HepG2 (cell line): ENCODE data around the gene SLC11A1. TPM values are rescaled to one million over a fixed set of nuclear protein-coding genes. Genes with fewer than 3 reads are reported as not detected.

Source experiments
- CBFB ChIP-seq: sonication (generic); formaldehyde crosslinking; IDR thresholded peaks from 2 replicates; pipeline ENCODE4 v1.4.0; 2020; ENCODE audit warnings: missing genetic modification reagents
- CCDC6 ChIP-seq: sonication (generic); formaldehyde crosslinking; IDR thresholded peaks from 2 replicates; pipeline ENCODE4 v1.8.1; 2022; ENCODE audit warnings: mild to moderate bottlenecking, missing genetic modification reagents, moderate library complexity
- ELF4 ChIP-seq: sonication (generic); formaldehyde crosslinking; IDR thresholded peaks from 2 replicates; pipeline ENCODE4 v1.5.0; 2020; ENCODE audit warnings: missing genetic modification reagents, mild to moderate bottlenecking, moderate library complexity, borderline replicate concordance
- GZF1 ChIP-seq: sonication (generic); formaldehyde crosslinking; IDR thresholded peaks from 2 replicates; pipeline ENCODE4 v1.5.1; 2020; ENCODE audit warnings: mild to moderate bottlenecking, missing genetic modification reagents
- HMG20A ChIP-seq: IDR thresholded peaks from 2 replicates; pipeline ENCODE4 v1.6.1; 2016; ENCODE audit warnings: borderline replicate concordance
- ISX ChIP-seq: sonication (generic); formaldehyde crosslinking; conservative IDR thresholded peaks from 2 replicates; pipeline ENCODE4 v1.5.0; 2020; ENCODE audit warnings: missing genetic modification reagents
- JDP2 ChIP-seq: sonication (generic); formaldehyde crosslinking; IDR thresholded peaks from 2 replicates; pipeline ENCODE4 v1.8.1; 2022; ENCODE audit warnings: missing genetic modification reagents, borderline replicate concordance
- KDM4B ChIP-seq: sonication (generic); formaldehyde crosslinking; IDR thresholded peaks from 2 replicates; pipeline ENCODE4 v1.4.0; 2020; ENCODE audit warnings: missing genetic modification reagents
- KMT2B ChIP-seq: IDR thresholded peaks from 2 replicates; pipeline ENCODE4 v1.6.1; 2016; ENCODE audit warnings: missing genetic modification reagents, missing compliant biosample characterization
- POLR2G ChIP-seq: fragments of 200-400 bp; formaldehyde crosslinking; IDR thresholded peaks from 2 replicates; pipeline ENCODE4 v1.6.1; 2018; ENCODE audit warnings: mild to moderate bottlenecking, low read depth, low read length, moderate library complexity
- SIX4 ChIP-seq: sonication (generic); formaldehyde crosslinking; IDR thresholded peaks from 2 replicates; pipeline ENCODE4 v1.4.0; 2020; ENCODE audit warnings: missing genetic modification reagents
- ZNF367 ChIP-seq: sonication (generic); formaldehyde crosslinking; IDR thresholded peaks from 2 replicates; pipeline ENCODE4 v1.4.0; 2020; ENCODE audit warnings: missing genetic modification reagents, borderline replicate concordance
- ZNF550 ChIP-seq: sonication (generic); formaldehyde crosslinking; IDR thresholded peaks from 2 replicates; pipeline ENCODE4 v1.4.0; 2020; ENCODE audit warnings: mild to moderate bottlenecking, missing genetic modification reagents, borderline replicate concordance
- ZNF724P ChIP-seq: sonication (generic); formaldehyde crosslinking; IDR thresholded peaks from 2 replicates; pipeline ENCODE4 v1.8.0; 2022; ENCODE audit warnings: missing genetic modification reagents, borderline replicate concordance
- ZNF850 ChIP-seq: sonication (generic); formaldehyde crosslinking; conservative IDR thresholded peaks from 2 replicates; pipeline ENCODE4 v1.9.0; 2021; ENCODE audit warnings: mild to moderate bottlenecking, missing genetic modification reagents
- ZSCAN29 ChIP-seq: sonication (generic); formaldehyde crosslinking; conservative IDR thresholded peaks from 2 replicates; pipeline ENCODE4 v1.4.0; 2020; ENCODE audit warnings: mild to moderate bottlenecking, missing genetic modification reagents
- polyA plus RNA-seq, 8 experiments: library from polyadenylated mRNA; depleted of rRNA in 3 of 8; stranded (reverse) in 7 of 8; unstranded in 1 of 8; fragments of >200 nt; fragmentation: Illumina TruSeq in 4 of 8; extraction: Trizol in 4 of 8; gene quantifications; 2 replicates each; pipeline versions ENCODE4 v1.2.1 to v1.2.3, GENCODE V29; 2011 to 2016; ENCODE audit warnings: low read depth in 4 of 8, missing spikeins in 1 of 8, mixed read lengths in 1 of 8; ENCODE audit not compliant: insufficient read depth in 1 of 8
- total RNA-seq, 5 experiments: library from RNA; depleted of rRNA; stranded (reverse); fragments of >200 nt; fragmentation: Illumina TruSeq; extraction: Trizol; gene quantifications; 2 replicates each; pipeline ENCODE4 v1.2.3, GENCODE V29; 2016; ENCODE audit warnings: low read depth in 1 of 5
- TF ChIP-seq, protein P1 (sequence below): sonication (generic); formaldehyde crosslinking; IDR thresholded peaks from 2 replicates; pipeline ENCODE4 v1.9.0; 2021; ENCODE audit warnings: mild to moderate bottlenecking, missing genetic modification reagents
- TF ChIP-seq, protein P2 (sequence below): sonication (generic); formaldehyde crosslinking; IDR thresholded peaks from 2 replicates; pipeline ENCODE4 v1.8.1; 2023; ENCODE audit warnings: mild to moderate bottlenecking, inconsistent platforms, moderate library complexity, missing genetic modification reagents, borderline replicate concordance
- TF ChIP-seq, protein P3 (sequence below): IDR thresholded peaks from 2 replicates; pipeline ENCODE4 v1.6.1; 2016; ENCODE audit warnings: mild to moderate bottlenecking
- TF ChIP-seq, protein P4 (sequence below): sonication (generic); formaldehyde crosslinking; IDR thresholded peaks from 2 replicates; pipeline ENCODE4 v1.5.0; 2020; ENCODE audit warnings: missing genetic modification reagents

Gene SLC11A1
- total and polyA plus RNA-seq, 2 of the 13 experiments (the other 11 are each of a cell fraction or from before 2014, with no cell fraction given), result 0.33 to 2.3 TPM

DNA sequence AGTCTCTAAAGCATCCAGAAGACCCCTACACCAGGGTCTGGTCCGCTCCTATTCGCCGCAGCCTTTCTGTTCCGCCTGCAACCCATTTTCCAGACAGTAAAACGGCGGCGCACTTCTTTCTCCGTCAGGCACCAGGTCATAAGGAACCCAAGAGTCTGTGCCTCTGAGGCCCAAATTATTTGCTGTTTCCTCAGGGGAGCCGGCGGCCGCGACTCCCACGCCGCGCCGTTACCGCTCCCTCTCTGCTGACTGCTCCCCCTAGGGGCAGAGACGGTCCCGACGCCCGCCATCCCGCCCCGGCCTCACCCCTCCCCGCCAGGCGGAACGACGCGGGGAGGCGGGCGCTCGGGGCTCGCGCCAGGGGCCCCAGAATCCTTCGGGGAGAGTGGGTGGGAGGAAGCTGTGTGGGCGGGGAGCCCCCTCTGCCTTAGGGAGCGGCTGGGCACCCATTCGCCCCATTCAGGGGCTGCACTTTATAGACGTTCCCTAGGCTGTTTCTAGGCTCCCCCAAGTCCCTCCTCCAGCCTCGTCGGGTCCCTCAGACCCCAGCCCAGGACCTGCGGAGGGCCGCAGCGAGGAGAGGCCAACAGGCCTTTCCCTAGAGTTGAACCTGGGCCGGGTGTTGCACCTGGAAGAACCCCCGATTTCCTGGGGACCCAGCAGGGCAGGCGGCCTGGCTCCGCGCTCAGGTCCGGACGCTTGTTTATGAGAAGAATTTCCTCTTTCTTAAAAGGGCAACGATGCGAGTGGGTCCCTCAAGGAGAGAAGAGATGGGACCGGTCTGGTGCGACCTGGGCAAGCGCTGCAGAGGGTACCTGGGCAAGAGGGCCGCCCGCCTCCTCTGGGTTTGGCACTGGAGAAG lies 14.0 kb downstream of the SLC11A1 start (continued):
- TF ChIP-seq, protein P1, sequence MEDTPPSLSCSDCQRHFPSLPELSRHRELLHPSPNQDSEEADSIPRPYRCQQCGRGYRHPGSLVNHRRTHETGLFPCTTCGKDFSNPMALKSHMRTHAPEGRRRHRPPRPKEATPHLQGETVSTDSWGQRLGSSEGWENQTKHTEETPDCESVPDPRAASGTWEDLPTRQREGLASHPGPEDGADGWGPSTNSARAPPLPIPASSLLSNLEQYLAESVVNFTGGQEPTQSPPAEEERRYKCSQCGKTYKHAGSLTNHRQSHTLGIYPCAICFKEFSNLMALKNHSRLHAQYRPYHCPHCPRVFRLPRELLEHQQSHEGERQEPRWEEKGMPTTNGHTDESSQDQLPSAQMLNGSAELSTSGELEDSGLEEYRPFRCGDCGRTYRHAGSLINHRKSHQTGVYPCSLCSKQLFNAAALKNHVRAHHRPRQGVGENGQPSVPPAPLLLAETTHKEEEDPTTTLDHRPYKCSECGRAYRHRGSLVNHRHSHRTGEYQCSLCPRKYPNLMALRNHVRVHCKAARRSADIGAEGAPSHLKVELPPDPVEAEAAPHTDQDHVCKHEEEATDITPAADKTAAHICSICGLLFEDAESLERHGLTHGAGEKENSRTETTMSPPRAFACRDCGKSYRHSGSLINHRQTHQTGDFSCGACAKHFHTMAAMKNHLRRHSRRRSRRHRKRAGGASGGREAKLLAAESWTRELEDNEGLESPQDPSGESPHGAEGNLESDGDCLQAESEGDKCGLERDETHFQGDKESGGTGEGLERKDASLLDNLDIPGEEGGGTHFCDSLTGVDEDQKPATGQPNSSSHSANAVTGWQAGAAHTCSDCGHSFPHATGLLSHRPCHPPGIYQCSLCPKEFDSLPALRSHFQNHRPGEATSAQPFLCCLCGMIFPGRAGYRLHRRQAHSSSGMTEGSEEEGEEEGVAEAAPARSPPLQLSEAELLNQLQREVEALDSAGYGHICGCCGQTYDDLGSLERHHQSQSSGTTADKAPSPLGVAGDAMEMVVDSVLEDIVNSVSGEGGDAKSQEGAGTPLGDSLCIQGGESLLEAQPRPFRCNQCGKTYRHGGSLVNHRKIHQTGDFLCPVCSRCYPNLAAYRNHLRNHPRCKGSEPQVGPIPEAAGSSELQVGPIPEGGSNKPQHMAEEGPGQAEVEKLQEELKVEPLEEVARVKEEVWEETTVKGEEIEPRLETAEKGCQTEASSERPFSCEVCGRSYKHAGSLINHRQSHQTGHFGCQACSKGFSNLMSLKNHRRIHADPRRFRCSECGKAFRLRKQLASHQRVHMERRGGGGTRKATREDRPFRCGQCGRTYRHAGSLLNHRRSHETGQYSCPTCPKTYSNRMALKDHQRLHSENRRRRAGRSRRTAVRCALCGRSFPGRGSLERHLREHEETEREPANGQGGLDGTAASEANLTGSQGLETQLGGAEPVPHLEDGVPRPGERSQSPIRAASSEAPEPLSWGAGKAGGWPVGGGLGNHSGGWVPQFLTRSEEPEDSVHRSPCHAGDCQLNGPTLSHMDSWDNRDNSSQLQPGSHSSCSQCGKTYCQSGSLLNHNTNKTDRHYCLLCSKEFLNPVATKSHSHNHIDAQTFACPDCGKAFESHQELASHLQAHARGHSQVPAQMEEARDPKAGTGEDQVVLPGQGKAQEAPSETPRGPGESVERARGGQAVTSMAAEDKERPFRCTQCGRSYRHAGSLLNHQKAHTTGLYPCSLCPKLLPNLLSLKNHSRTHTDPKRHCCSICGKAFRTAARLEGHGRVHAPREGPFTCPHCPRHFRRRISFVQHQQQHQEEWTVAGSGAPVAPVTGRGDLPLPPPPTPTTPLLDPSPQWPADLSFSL (CRISPR knock-in tag), result peak; percentile 54; the same call in 1 of the 2 replicates
- peak; percentile 87 for TF ChIP-seq KMT2B (CRISPR knock-in tag)
- TF ChIP-seq, protein P2, sequence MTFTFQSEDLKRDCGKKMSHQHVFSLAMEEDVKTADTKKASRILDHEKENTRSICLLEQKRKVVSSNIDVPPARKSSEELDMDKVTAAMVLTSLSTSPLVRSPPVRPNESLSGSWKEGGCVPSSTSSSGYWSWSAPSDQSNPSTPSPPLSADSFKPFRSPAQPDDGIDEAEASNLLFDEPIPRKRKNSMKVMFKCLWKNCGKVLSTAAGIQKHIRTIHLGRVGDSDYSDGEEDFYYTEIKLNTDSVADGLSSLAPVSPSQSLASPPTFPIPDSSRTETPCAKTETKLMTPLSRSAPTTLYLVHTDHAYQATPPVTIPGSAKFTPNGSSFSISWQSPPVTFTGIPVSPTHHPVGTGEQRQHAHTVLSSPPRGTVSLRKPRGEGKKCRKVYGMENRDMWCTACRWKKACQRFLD (CRISPR knock-in tag), result peak; percentile 91
- peak; percentile 63; the same call in 1 of the 2 replicates for TF ChIP-seq HMG20A (CRISPR knock-in tag)
- TF ChIP-seq ZNF367 (CRISPR knock-in tag), result no peak
- TF ChIP-seq ZNF850 (CRISPR knock-in tag), result 0 out of 2 replicates have a peak, but pooled peaks have one; percentile 40
- TF ChIP-seq ELF4 (CRISPR knock-in tag), result peak; percentile 76
- peak; percentile 93 for TF ChIP-seq ZSCAN29 (CRISPR knock-in tag)
- peak; percentile 57; the same call in 1 of the 2 replicates for TF ChIP-seq SIX4 (CRISPR knock-in tag)
- peak; percentile 90 for TF ChIP-seq CCDC6
- no peak for TF ChIP-seq ZNF550
- TF ChIP-seq, protein P3, sequence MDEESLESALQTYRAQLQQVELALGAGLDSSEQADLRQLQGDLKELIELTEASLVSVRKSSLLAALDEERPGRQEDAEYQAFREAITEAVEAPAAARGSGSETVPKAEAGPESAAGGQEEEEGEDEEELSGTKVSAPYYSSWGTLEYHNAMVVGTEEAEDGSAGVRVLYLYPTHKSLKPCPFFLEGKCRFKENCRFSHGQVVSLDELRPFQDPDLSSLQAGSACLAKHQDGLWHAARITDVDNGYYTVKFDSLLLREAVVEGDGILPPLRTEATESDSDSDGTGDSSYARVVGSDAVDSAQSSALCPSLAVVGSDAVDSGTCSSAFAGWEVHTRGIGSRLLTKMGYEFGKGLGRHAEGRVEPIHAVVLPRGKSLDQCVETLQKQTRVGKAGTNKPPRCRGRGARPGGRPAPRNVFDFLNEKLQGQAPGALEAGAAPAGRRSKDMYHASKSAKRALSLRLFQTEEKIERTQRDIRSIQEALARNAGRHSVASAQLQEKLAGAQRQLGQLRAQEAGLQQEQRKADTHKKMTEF, result peak; percentile 96
- peak; percentile 93; the same call in 1 of the 2 replicates for TF ChIP-seq GZF1 (CRISPR knock-in tag)
- TF ChIP-seq JDP2 (CRISPR knock-in tag), result no peak
- peak; percentile 63; the same call in 1 of the 2 replicates for TF ChIP-seq KDM4B (CRISPR knock-in tag)
- no peak for TF ChIP-seq ZNF724P
- peak; percentile 83 for TF ChIP-seq POLR2G
- no peak for TF ChIP-seq ISX (CRISPR knock-in tag)
- TF ChIP-seq, protein P4, sequence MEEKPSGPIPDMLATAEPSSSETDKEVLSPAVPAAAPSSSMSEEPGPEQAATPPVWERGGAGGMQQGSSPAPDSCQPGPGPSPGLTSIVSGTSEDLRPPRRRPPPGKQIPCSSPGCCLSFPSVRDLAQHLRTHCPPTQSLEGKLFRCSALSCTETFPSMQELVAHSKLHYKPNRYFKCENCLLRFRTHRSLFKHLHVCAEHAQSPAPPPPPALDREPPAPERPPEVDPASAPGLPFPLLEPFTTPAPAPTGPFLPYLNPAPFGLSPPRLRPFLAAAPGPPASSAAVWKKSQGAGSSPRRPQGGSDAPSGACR, result peak; percentile 93
- no peak; the same call in 1 of the 2 replicates for TF ChIP-seq CBFB (CRISPR knock-in tag)
